HCT116 (cell line): ENCODE results near the gene SH2B2. TPM values are rescaled to one million over a fixed set of nuclear protein-coding genes. Genes with fewer than 3 reads are reported as not detected.

Source experiments
- ATAC-seq: fragments of 200-7000 bp; cut with Tn5 transposase; 2 replicates; pipeline ENCODE4 v1.9.1; 2020; ENCODE audit warnings: mild to moderate bottlenecking, moderate library complexity
- BruUV-seq: library from RNA; stranded (reverse); fragments of 400-500 nt; replicated peaks from 2 replicates; lab custom pipeline; 2021; lab: Mats Ljungman, UMichigan
- CTCF ChIA-PET: fragments of 300-600 bp; sonication (Branson Sonifier 250); formaldehyde crosslinking; loops from one replicate; lab custom pipeline; 2021; ENCODE audit warnings: antibody characterized with exemption; lab: Charles Lee
- POLR2A ChIA-PET: fragments of 300-600, 350-600 bp; sonication (Branson Sonifier 250); formaldehyde crosslinking; loops from one replicate; lab custom pipeline; 2021; ENCODE audit warnings: antibody characterized with exemption; lab: Charles Lee
- RAD21 ChIA-PET, 2 experiments: fragments of 300-600 bp; sonication (Branson Sonifier 250); formaldehyde crosslinking; loops; one replicate each; lab custom pipeline; 2023; ENCODE audit warnings: low total read pairs in 2 of 2; ENCODE audit not compliant: uncharacterized antibody in 2 of 2, unreplicated experiment in 2 of 2, low non-redundant PET in 1 of 2; lab: Charles Lee
- DNase-seq: peaks from one replicate; pipeline ENCODE4 v3.0.0-alpha.2; 2010; ENCODE audit warnings: low read depth, low spot score
- H2AFZ ChIP-seq: fragments of 200-600 bp; shearing (Covaris generic), sonication (generic); 2 replicates; pipeline ENCODE4 v1.6.1; 2017; ENCODE audit warnings: low read depth, mixed run types, mixed read lengths, antibody characterized with exemption, low read length; ENCODE audit not compliant: poor library complexity, severe bottlenecking
- H3K27ac ChIP-seq: 2 replicates; pipeline ENCODE4 v1.5.1; 2012; ENCODE audit warnings: low read depth, low read length
- H3K27me3 ChIP-seq: fragments of 200-600 bp; sonication (generic); 2 replicates; pipeline ENCODE4 v1.6.1; 2016; ENCODE audit warnings: mixed run types, low read length, mixed read lengths; ENCODE audit not compliant: insufficient read depth
- H3K36me3 ChIP-seq, 2 experiments: fragments of 200-500 bp in 1 of 2; fragments of 200-600 bp in 1 of 2; sonication (Bioruptor generic) in 1 of 2; sonication (generic) in 1 of 2; 2 replicates each; pipeline versions ENCODE4 v1.5.1 to v1.6.1; 2014 to 2016; ENCODE audit warnings: low read length in 2 of 2, inconsistent platforms in 1 of 2, mixed read lengths in 1 of 2, mixed run types in 1 of 2; ENCODE audit not compliant: insufficient read depth in 2 of 2, control insufficient read depth in 1 of 2
- H3K4me1 ChIP-seq, 2 experiments: fragments of 200-600 bp in 1 of 2; sonication (generic) in 1 of 2; 2 replicates each; pipeline versions ENCODE4 v1.5.1 to v1.6.1; 2012 to 2017; ENCODE audit warnings: low read length in 2 of 2, inconsistent platforms in 1 of 2, mild to moderate bottlenecking in 1 of 2, mixed read lengths in 1 of 2, mixed run types in 1 of 2, moderate library complexity in 1 of 2; ENCODE audit not compliant: insufficient read depth in 2 of 2, control insufficient read depth in 1 of 2
- H3K4me2 ChIP-seq: fragments of 200-600 bp; sonication (generic); 2 replicates; pipeline ENCODE4 v1.6.1; 2017; ENCODE audit warnings: mixed run types, low read length, mixed read lengths
- H3K4me3 ChIP-seq, 2 experiments: fragments of 200-600 bp in 1 of 2; sonication (generic) in 1 of 2; replicated peaks in 1 of 2; 2 replicates each; pipeline ENCODE4 v1.5.1; 2011 to 2016; ENCODE audit warnings: low read length in 2 of 2, control low read depth in 1 of 2, low read depth in 1 of 2, mild to moderate bottlenecking in 1 of 2, mixed read lengths in 1 of 2, mixed run types in 1 of 2
- H3K79me2 ChIP-seq: fragments of 200-600 bp; sonication (generic); 2 replicates; pipeline ENCODE4 v1.6.1; 2017; ENCODE audit warnings: mild to moderate bottlenecking, mixed run types, low read length, moderate library complexity, mixed read lengths; ENCODE audit not compliant: insufficient read depth
- H3K9ac ChIP-seq: fragments of 200-600 bp; sonication (generic); 2 replicates; pipeline ENCODE4 v1.6.1; 2016; ENCODE audit warnings: low read length, mixed read lengths
- H3K9me2 ChIP-seq: fragments of 200-600 bp; sonication (generic), shearing (Covaris generic); 2 replicates; pipeline ENCODE4 v1.6.1; 2017; ENCODE audit warnings: mixed run types, mild to moderate bottlenecking, moderate library complexity; ENCODE audit not compliant: insufficient read depth
- H3K9me3 ChIP-seq, 2 experiments: fragments of 200-500 bp in 1 of 2; fragments of 200-600 bp in 1 of 2; sonication (Bioruptor generic) in 1 of 2; sonication (generic) in 1 of 2; 2 replicates each; pipeline ENCODE4 v1.6.1; 2014 to 2017; ENCODE audit warnings: low read length in 2 of 2, mixed read lengths in 2 of 2, inconsistent platforms in 1 of 2, low read depth in 1 of 2, mild to moderate bottlenecking in 1 of 2, mixed run types in 1 of 2, moderate library complexity in 1 of 2; ENCODE audit not compliant: control insufficient read depth in 1 of 2, insufficient read depth in 1 of 2
- H4K20me1 ChIP-seq: fragments of 200-600 bp; sonication (generic), shearing (Covaris generic); 2 replicates; pipeline ENCODE4 v1.6.1; 2017; ENCODE audit warnings: mixed run types, mild to moderate bottlenecking, moderate library complexity; ENCODE audit not compliant: insufficient read depth
- CBX3 ChIP-seq: IDR thresholded peaks from 2 replicates; pipeline ENCODE4 v1.6.1; 2012; ENCODE audit warnings: low read depth
- EZH2phosphoT487 ChIP-seq: fragments of 200-600 bp; IDR thresholded peaks from 2 replicates; pipeline ENCODE4 v1.6.1; 2018; ENCODE audit warnings: antibody characterized with exemption, borderline replicate concordance
- FOSL1 ChIP-seq: IDR thresholded peaks from 2 replicates; pipeline ENCODE4 v1.6.1; 2012; ENCODE audit warnings: low read depth
- JUND ChIP-seq: IDR thresholded peaks from 2 replicates; pipeline ENCODE4 v1.6.1; 2012
- POLR2A ChIP-seq: IDR thresholded peaks from 2 replicates; pipeline ENCODE4 v1.7.0; 2011; ENCODE audit warnings: borderline replicate concordance; ENCODE audit not compliant: insufficient read depth, insufficient read length; ENCODE audit errors: extremely low read depth
- POLR2AphosphoS5 ChIP-seq: IDR thresholded peaks from 2 replicates; pipeline ENCODE4 v1.6.1; 2011; ENCODE audit warnings: mild to moderate bottlenecking, low read depth, low read length, moderate library complexity
- RAD21 ChIP-seq: IDR thresholded peaks from 2 replicates; pipeline ENCODE4 v1.6.1; 2012; ENCODE audit warnings: low read depth, mild to moderate bottlenecking
- SIN3A ChIP-seq: IDR thresholded peaks from 2 replicates; pipeline ENCODE4 v1.6.1; 2012; ENCODE audit warnings: low read depth
- SRF ChIP-seq: IDR thresholded peaks from 2 replicates; pipeline ENCODE4 v1.6.1; 2012; ENCODE audit warnings: low read depth
- TCF7L2 ChIP-seq: IDR thresholded peaks from 2 replicates; pipeline ENCODE4 v1.7.0; 2011; ENCODE audit warnings: borderline replicate concordance, inconsistent platforms; ENCODE audit not compliant: insufficient read depth, insufficient read length; ENCODE audit errors: extremely low read depth
- YY1 ChIP-seq: IDR thresholded peaks from 2 replicates; pipeline ENCODE4 v1.6.1; 2011; ENCODE audit warnings: low read length, low read depth, moderate library complexity, mild to moderate bottlenecking; ENCODE audit not compliant: insufficient replicate concordance; ENCODE audit errors: extremely low read depth
- ZFX ChIP-seq: fragments of 450-650 bp; IDR thresholded peaks from 2 replicates; pipeline ENCODE4 v1.6.1; 2017
- intact Hi-C: fragments of 100-400 bp; cut with micrococcal nuclease; formaldehyde crosslinking; loops from 2 replicates; pipeline ENCODE4 v1.10.0; 2022
- total RNA-seq: library from RNA; stranded (reverse); gene quantifications from one replicate; pipeline ENCODE4 v1.2.1, GENCODE V29; 2021; ENCODE audit not compliant: unreplicated experiment
- TF ChIP-seq, protein P1 (sequence below): IDR thresholded peaks from 2 replicates; pipeline ENCODE4 v1.6.1; 2012; ENCODE audit warnings: low read depth
- TF ChIP-seq, protein P2 (sequence below): IDR thresholded peaks from 2 replicates; pipeline ENCODE4 v1.6.1; 2012
- TF ChIP-seq, protein P3 (sequence below), 3 experiments: fragments of 200-600 bp in 1 of 3; sonication (generic) in 1 of 3; IDR thresholded peaks in 2 of 3; conservative IDR thresholded peaks in 1 of 3; 2 replicates each; pipeline ENCODE4 v1.5.1; 2012 to 2017; ENCODE audit warnings: low read depth in 2 of 3, low read length in 2 of 3, antibody characterized with exemption in 1 of 3, borderline replicate concordance in 1 of 3, control low read depth in 1 of 3, mild to moderate bottlenecking in 1 of 3, mixed read lengths in 1 of 3, mixed run types in 1 of 3, moderate library complexity in 1 of 3; ENCODE audit not compliant: insufficient read depth in 1 of 3
- TF ChIP-seq, protein P4 (sequence below): IDR thresholded peaks from 2 replicates; pipeline ENCODE4 v1.6.1; 2011; ENCODE audit warnings: mild to moderate bottlenecking, low read length, moderate library complexity; ENCODE audit not compliant: insufficient replicate concordance; ENCODE audit errors: extremely low read depth
- TF ChIP-seq, protein P5 (sequence below): IDR thresholded peaks from 2 replicates; pipeline ENCODE4 v1.6.1; 2012

SH2B2 gene
- total RNA-seq, 1 experiment from 2014 or later, result 11.8 TPM

DNA sequence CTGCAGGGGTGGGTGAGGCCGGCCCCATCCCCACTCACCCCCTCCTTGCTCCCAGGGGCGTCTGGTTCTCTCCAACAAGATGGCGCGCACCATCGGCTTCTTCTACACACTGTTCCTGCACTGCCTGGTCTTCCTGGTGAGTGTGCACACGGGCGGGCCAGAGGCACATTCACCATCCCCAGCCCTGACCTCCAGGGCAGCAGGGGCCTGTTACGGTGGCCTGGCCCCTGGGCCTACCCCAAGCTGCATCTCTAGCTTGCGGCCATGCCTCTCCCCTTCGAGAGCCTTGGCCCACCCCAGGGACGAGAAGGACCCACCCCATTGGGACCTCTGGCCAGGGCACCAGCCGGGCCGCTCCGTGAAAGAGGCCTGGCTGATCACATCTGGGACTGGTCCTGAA, 4.9 kb upstream of the SH2B2 start:
- ATAC-seq (no peak), DNase-seq (no peak)
- no peaks in the 10 kb centered on the region for H3K36me3 ChIP-seq
- H3K79me2 ChIP-seq, result no peaks in the 10 kb centered on the region
- no peak overlapping the region for H3K4me3 ChIP-seq
- H3K27ac ChIP-seq, result no peak overlapping the region
- no TSS peak for BruUV-seq
- no peaks in the 10 kb centered on the region for H3K27me3 ChIP-seq
- no peaks in the 10 kb centered on the region for H3K9me2 ChIP-seq
- H3K9me3 ChIP-seq, result no peaks in the 10 kb centered on the region
- H3K4me2 ChIP-seq, result no peak overlapping the region
- POLR2A ChIA-PET, result no interaction called here
- H4K20me1 ChIP-seq, result no peaks in the 10 kb centered on the region
- RAD21 ChIA-PET, result no interaction called here
- CTCF ChIA-PET, result no interaction called here
- H3K4me1 ChIP-seq, result peaks cover 4 to 13% of the 10 kb centered on the region in 2 experiments; a peak in 3 of 4 replicates
- no peak overlapping the region for H3K9ac ChIP-seq
- no peak for TF ChIP-seq CBX3
- no peak for TF ChIP-seq YY1
- TF ChIP-seq RAD21, result no peak
- no peak for TF ChIP-seq ZFX
- TF ChIP-seq POLR2A, result no peak
- TF ChIP-seq POLR2AphosphoS5, result no peak
- no peak for TF ChIP-seq EZH2phosphoT487
- TF ChIP-seq FOSL1, result no peak
- TF ChIP-seq, protein P1, sequence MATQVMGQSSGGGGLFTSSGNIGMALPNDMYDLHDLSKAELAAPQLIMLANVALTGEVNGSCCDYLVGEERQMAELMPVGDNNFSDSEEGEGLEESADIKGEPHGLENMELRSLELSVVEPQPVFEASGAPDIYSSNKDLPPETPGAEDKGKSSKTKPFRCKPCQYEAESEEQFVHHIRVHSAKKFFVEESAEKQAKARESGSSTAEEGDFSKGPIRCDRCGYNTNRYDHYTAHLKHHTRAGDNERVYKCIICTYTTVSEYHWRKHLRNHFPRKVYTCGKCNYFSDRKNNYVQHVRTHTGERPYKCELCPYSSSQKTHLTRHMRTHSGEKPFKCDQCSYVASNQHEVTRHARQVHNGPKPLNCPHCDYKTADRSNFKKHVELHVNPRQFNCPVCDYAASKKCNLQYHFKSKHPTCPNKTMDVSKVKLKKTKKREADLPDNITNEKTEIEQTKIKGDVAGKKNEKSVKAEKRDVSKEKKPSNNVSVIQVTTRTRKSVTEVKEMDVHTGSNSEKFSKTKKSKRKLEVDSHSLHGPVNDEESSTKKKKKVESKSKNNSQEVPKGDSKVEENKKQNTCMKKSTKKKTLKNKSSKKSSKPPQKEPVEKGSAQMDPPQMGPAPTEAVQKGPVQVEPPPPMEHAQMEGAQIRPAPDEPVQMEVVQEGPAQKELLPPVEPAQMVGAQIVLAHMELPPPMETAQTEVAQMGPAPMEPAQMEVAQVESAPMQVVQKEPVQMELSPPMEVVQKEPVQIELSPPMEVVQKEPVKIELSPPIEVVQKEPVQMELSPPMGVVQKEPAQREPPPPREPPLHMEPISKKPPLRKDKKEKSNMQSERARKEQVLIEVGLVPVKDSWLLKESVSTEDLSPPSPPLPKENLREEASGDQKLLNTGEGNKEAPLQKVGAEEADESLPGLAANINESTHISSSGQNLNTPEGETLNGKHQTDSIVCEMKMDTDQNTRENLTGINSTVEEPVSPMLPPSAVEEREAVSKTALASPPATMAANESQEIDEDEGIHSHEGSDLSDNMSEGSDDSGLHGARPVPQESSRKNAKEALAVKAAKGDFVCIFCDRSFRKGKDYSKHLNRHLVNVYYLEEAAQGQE, result no peak
- TF ChIP-seq, protein P2, sequence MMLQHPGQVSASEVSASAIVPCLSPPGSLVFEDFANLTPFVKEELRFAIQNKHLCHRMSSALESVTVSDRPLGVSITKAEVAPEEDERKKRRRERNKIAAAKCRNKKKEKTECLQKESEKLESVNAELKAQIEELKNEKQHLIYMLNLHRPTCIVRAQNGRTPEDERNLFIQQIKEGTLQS, result no peak
- no peak for TF ChIP-seq JUND
- TF ChIP-seq, protein P3, sequence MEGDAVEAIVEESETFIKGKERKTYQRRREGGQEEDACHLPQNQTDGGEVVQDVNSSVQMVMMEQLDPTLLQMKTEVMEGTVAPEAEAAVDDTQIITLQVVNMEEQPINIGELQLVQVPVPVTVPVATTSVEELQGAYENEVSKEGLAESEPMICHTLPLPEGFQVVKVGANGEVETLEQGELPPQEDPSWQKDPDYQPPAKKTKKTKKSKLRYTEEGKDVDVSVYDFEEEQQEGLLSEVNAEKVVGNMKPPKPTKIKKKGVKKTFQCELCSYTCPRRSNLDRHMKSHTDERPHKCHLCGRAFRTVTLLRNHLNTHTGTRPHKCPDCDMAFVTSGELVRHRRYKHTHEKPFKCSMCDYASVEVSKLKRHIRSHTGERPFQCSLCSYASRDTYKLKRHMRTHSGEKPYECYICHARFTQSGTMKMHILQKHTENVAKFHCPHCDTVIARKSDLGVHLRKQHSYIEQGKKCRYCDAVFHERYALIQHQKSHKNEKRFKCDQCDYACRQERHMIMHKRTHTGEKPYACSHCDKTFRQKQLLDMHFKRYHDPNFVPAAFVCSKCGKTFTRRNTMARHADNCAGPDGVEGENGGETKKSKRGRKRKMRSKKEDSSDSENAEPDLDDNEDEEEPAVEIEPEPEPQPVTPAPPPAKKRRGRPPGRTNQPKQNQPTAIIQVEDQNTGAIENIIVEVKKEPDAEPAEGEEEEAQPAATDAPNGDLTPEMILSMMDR (IDR thresholded peaks at IDR 0.05 in 2 of 3, conservative IDR thresholded peaks at IDR 0.05 in 1 of 3; ENCODE audit: borderline replicate concordance in 1 of 3, insufficient read depth in 1 of 3, low read depth in 2 of 3, low read length in 2 of 3), result no peak
- TF ChIP-seq SIN3A, result no peak
- no peak for TF ChIP-seq TCF7L2
- TF ChIP-seq, protein P4, sequence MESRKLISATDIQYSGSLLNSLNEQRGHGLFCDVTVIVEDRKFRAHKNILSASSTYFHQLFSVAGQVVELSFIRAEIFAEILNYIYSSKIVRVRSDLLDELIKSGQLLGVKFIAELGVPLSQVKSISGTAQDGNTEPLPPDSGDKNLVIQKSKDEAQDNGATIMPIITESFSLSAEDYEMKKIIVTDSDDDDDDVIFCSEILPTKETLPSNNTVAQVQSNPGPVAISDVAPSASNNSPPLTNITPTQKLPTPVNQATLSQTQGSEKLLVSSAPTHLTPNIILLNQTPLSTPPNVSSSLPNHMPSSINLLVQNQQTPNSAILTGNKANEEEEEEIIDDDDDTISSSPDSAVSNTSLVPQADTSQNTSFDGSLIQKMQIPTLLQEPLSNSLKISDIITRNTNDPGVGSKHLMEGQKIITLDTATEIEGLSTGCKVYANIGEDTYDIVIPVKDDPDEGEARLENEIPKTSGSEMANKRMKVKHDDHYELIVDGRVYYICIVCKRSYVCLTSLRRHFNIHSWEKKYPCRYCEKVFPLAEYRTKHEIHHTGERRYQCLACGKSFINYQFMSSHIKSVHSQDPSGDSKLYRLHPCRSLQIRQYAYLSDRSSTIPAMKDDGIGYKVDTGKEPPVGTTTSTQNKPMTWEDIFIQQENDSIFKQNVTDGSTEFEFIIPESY, result no peak
- TF ChIP-seq, protein P5, sequence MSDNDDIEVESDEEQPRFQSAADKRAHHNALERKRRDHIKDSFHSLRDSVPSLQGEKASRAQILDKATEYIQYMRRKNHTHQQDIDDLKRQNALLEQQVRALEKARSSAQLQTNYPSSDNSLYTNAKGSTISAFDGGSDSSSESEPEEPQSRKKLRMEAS, result no peak
- TF ChIP-seq SRF, result no peak
- no peak overlapping the region for H2AFZ ChIP-seq
- intact Hi-C loops, result no loop called here
